ENCODE results near the gene OSTN.

Gene OSTN

GRCh38 chr3:191256405-191256804 is 57.4 kb downstream of the OSTN start:
- Histone ChIP-seq H3K27me3 (replicated peaks) (no peaks in the 10 kb centered on the region), H3K36me3 (replicated peaks) (no peaks in the 10 kb centered on the region), H3K27ac (no peak overlapping the region), H3K4me3 (ENCODE audit: low read depth, low read length) (no peak overlapping the region)
- in situ Hi-C loops (cut with HindIII; ENCODE audit: low pct_ligation_motif_present, low sequenced_read_pairs): no loop called here
- no peak for DNase-seq
- TF ChIP-seq, protein P1, sequence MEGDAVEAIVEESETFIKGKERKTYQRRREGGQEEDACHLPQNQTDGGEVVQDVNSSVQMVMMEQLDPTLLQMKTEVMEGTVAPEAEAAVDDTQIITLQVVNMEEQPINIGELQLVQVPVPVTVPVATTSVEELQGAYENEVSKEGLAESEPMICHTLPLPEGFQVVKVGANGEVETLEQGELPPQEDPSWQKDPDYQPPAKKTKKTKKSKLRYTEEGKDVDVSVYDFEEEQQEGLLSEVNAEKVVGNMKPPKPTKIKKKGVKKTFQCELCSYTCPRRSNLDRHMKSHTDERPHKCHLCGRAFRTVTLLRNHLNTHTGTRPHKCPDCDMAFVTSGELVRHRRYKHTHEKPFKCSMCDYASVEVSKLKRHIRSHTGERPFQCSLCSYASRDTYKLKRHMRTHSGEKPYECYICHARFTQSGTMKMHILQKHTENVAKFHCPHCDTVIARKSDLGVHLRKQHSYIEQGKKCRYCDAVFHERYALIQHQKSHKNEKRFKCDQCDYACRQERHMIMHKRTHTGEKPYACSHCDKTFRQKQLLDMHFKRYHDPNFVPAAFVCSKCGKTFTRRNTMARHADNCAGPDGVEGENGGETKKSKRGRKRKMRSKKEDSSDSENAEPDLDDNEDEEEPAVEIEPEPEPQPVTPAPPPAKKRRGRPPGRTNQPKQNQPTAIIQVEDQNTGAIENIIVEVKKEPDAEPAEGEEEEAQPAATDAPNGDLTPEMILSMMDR (IDR thresholded peaks at IDR 0.05; ENCODE audit: low read depth, low read length, missing control alignments): no peak

DNA sequence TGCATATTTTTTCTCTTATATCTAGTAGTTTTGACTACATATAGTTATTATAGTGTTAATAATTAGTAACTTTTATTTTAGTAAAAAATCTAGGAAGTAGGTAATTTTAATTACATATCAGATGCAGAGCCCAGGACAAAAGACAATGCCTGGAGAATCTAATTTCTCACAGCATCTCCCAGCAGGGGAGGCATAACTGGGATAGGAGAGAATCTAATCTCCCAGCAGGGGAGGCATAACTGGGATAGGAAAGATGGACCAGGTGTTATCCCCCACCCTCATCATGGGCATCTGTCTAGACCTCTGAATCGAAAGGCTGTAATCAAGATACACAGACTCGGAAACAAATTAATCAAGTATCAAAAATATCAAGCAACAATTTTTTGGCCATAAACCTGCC is 58.2 kb downstream of the OSTN start:
- Histone ChIP-seq H3K36me3 (replicated peaks) (no peaks in the 10 kb centered on the region), H3K4me3 (ENCODE audit: low read depth, low read length) (no peak overlapping the region), H3K27ac (no peak overlapping the region), H3K27me3 (replicated peaks) (no peaks in the 10 kb centered on the region)
- DNase-seq: no peak
- in situ Hi-C loops (cut with HindIII; ENCODE audit: low pct_ligation_motif_present, low sequenced_read_pairs): no loop called here
- TF ChIP-seq, protein P1 (IDR thresholded peaks at IDR 0.05; ENCODE audit: low read depth, low read length, missing control alignments): no peak

GRCh38 chr3:191259486-191259885 is 60.4 kb downstream of the OSTN start:
- TF ChIP-seq, protein P1 (IDR thresholded peaks at IDR 0.05; ENCODE audit: low read depth, low read length, missing control alignments): no peak
- Histone ChIP-seq H3K4me3 (ENCODE audit: low read depth, low read length) (no peak overlapping the region), H3K27ac (no peak overlapping the region), H3K36me3 (replicated peaks) (no peaks in the 10 kb centered on the region), H3K27me3 (replicated peaks) (no peaks in the 10 kb centered on the region)
- no peak for DNase-seq
- in situ Hi-C loops (cut with HindIII; ENCODE audit: low pct_ligation_motif_present, low sequenced_read_pairs): no loop called here

GRCh38 chr3:191260431-191261303 is 61.6 kb downstream of the OSTN start:
- no peaks in the 10 kb centered on the region for H3K36me3 ChIP-seq (replicated peaks)
- TF ChIP-seq, protein P1 (IDR thresholded peaks at IDR 0.05; ENCODE audit: low read depth, low read length, missing control alignments): no peak
- in situ Hi-C loops (cut with HindIII; ENCODE audit: low pct_ligation_motif_present, low sequenced_read_pairs): no loop called here
- no peak overlapping the region for H3K27ac ChIP-seq
- H3K27me3 ChIP-seq (replicated peaks): no peaks in the 10 kb centered on the region
- H3K4me3 ChIP-seq (ENCODE audit: low read depth, low read length): no peak overlapping the region
- no peak for DNase-seq

GRCh38 chr3:191261304-191261638 is 62.2 kb downstream of the OSTN start:
- no peak for DNase-seq
- Histone ChIP-seq H3K27ac (no peak overlapping the region), H3K36me3 (replicated peaks) (no peaks in the 10 kb centered on the region), H3K27me3 (replicated peaks) (no peaks in the 10 kb centered on the region), H3K4me3 (ENCODE audit: low read depth, low read length) (no peak overlapping the region)
- in situ Hi-C loops (cut with HindIII; ENCODE audit: low pct_ligation_motif_present, low sequenced_read_pairs): no loop called here
- TF ChIP-seq, protein P1 (IDR thresholded peaks at IDR 0.05; ENCODE audit: low read depth, low read length, missing control alignments): no peak

DNA sequence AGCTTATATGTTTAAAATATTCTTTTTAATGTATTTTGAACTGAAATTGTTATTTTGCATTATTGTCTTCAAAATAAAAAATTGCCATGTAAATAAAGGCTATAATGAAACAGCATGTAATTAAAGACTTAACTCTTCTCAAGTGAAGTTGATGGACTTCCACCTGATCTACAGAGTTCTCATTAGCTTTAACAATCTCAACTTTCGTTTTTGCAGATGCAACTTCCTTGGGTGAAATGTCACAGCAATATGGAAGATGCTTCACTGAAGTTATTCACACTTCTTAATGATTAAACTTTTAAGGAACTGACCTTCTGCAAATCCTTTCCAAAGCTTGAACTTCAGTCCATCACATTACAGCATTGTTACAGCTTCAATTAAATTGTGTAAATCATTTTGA is 63.6 kb downstream of the OSTN start:
- in situ Hi-C loops (cut with HindIII; ENCODE audit: low pct_ligation_motif_present, low sequenced_read_pairs): no loop called here
- Histone ChIP-seq H3K4me3 (ENCODE audit: low read depth, low read length) (no peak overlapping the region), H3K27me3 (replicated peaks) (no peaks in the 10 kb centered on the region), H3K36me3 (replicated peaks) (no peaks in the 10 kb centered on the region), H3K27ac (no peak overlapping the region)
- DNase-seq: no peak
- TF ChIP-seq, protein P1 (IDR thresholded peaks at IDR 0.05; ENCODE audit: low read depth, low read length, missing control alignments): no peak

Measured in brain microvascular endothelial cell (primary cell).